Heart left ventricle (tissue), 16 donors: ENCODE measurements around the gene N4BP3. TPM values are rescaled to one million over a fixed set of nuclear protein-coding genes. Genes with fewer than 3 reads are reported as not detected.
"Not testable (repeated sequence)": the region's sequence is repeated elsewhere in the genome, so short reads cannot be mapped to it uniquely, and the experiment has no call there.

Experiments used
- ATAC-seq, 4 donors: fragments of 200-7000 bp; cut with Tn5 transposase; one replicate each; pipeline ENCODE4 v1.9.1; 2020 to 2022; ENCODE audit warnings: moderate library complexity in 4 of 4, mild to moderate bottlenecking in 3 of 4, moderate number of reproducible peaks in 1 of 4
- DNase-seq, 5 donors: peaks; one replicate each; pipeline ENCODE4 v3.0.0-alpha.2; 2020
- H3K27ac ChIP-seq, 12 donors: fragments of 200-600 bp; sonication (generic) in 4 of 12; one replicate each; pipeline versions ENCODE4 v1.5.0 to v1.8.0; 2016 to 2022; ENCODE audit warnings: mild to moderate bottlenecking in 2 of 12
- H3K27me3 ChIP-seq, 9 donors: fragments of 200-600 bp; sonication (generic) in 2 of 9; one replicate each; pipeline versions ENCODE4 v1.5.1 to v1.8.0; 2016 to 2022; ENCODE audit warnings: mild to moderate bottlenecking in 3 of 9
- H3K36me3 ChIP-seq, 9 donors: fragments of 200-600 bp; sonication (generic) in 2 of 9; one replicate each; pipeline versions ENCODE4 v1.5.0 to v1.8.0; 2018 to 2022; ENCODE audit warnings: mild to moderate bottlenecking in 2 of 9
- H3K4me1 ChIP-seq, 12 donors: fragments of 200-600 bp; sonication (generic) in 4 of 12; one replicate each; pipeline versions ENCODE4 v1.5.0 to v1.8.0; 2016 to 2022; ENCODE audit warnings: mild to moderate bottlenecking in 3 of 12
- H3K4me3 ChIP-seq, 12 donors: fragments of 200-600 bp; sonication (generic) in 4 of 12; one replicate each; pipeline versions ENCODE4 v1.5.0 to v1.8.0; 2017 to 2022; ENCODE audit warnings: mild to moderate bottlenecking in 9 of 12, moderate library complexity in 4 of 12
- H3K9me3 ChIP-seq, 12 donors: fragments of 200-600 bp; sonication (generic) in 4 of 12; one replicate each; pipeline versions ENCODE4 v1.5.0 to v1.8.0; 2016 to 2022; ENCODE audit warnings: mild to moderate bottlenecking in 1 of 12
- POLR2A ChIP-seq, 2 donors: fragments of 450-650 bp; IDR thresholded peaks; one replicate each; pipeline ENCODE4 v1.6.1; 2017; ENCODE audit warnings: antibody characterized with exemption in 2 of 2, mild to moderate bottlenecking in 2 of 2, moderate library complexity in 2 of 2
- WGBS, 4 donors: extraction: QIAGEN DNeasy Blood & Tissue Kit in 2 of 4; methylation state at CpG; one replicate each; pipeline versions ENCODE4 v1.1.5 to v1.1.7; 2013 to 2018; 5-methylcytosine and 5-hydroxymethylcytosine counted together
- intact Hi-C, 10 donors: fragments of 100-400 bp; cut with DNase I; formaldehyde crosslinking; loops; one replicate each; pipeline versions ENCODE4 v1.11.1 to v1.14.2; 2022
- polyA plus RNA-seq, 2 donors: library from polyadenylated mRNA; stranded (reverse); fragments of 200-250 nt; gene quantifications; one replicate each; pipeline ENCODE4 v1.2.3, GENCODE V29; 2013
- total RNA-seq, 9 donors: library from RNA; depleted of rRNA in 2 of 9; stranded (reverse); fragments of >200 nt in 2 of 9; fragmentation: NEBNext Ultra II Directional in 3 of 9; extraction: Animal tissue kit (Norgen Biotek cat#: 25700) in 3 of 9; gene quantifications; one replicate each; pipeline versions ENCODE4 v1.1.0 to v1.2.4, GENCODE V29; 2016 to 2023
- TF ChIP-seq, protein P1 (sequence below), 12 donors: fragments of 200-600 bp; sonication (generic) in 4 of 12; IDR thresholded peaks; one replicate each; pipeline versions ENCODE4 v1.5.0 to v1.8.0; 2018 to 2022; ENCODE audit warnings: antibody characterized with exemption in 12 of 12, mild to moderate bottlenecking in 5 of 12
- donor health status: ischemic (EF 13 %, LVEDD 7.1; RV severe dilation, severe dysfunction).
- donor health status: healthy with polysubstance abuse.
- donor health status: DM: no; HTN: yes; CAD: no.
- donor health status: DM: no; HTN: no; CAD: no.
- donor health status: ischemic (EF 25% LVEDD 6.9; RV normal size, moderate dysfunction).
- donor health status: ischemic (EF 25% LVEDD 5.7; RV mildly dilated, moderate dysfunction).
- donor health status: healthy.
- donor health status: DM: yes; HTN: yes; CAD: no.
- donor health status: ischemic (EF 35%, LVEDD 5.7; RV mildly dilated, moderate dysfunction).
- donor health status: nonischemic (EF 11% LVEDD 7.7; RV severe dilation, severe dysfunction).
- donor health status: DM: yes; HTN: yes; CAD: no.
- donor health status: PGD.
- donor health status: ischemic (EF 29% LVEDD 5.4; RV normal size, mild dysfunction).
- donor health status: nonischemic (EF 23%, LVEDD 6.1; RV moderate dilation, normal function).

Gene N4BP3
- total and polyA plus RNA-seq, 11 donors, result 1.9 to 6.6 (median 2.8) TPM

DNA sequence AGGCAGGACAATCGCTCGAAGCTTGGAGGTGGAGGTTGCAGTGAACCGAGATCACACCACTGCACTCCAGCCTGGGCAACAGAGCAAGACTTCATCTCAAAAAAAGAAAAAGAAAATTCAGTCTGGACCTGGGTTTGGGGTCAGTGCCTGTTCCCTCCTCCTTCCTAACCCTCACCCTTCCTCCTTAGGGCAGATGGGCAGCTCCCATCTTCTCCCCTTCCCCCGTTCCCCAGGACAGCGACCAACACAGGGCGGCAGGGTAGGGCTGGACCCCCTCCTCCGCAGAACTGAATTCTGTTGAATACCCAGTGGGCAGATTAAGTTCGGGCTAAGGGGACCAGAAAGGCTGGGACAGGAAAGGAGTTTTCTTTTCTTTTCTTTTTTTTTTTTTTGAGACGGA is 16.0 kb downstream of the N4BP3 start:
- intact Hi-C loops, result no loop called here
- WGBS, 4 donors, result 87 to 93% (median 89%) methylated on average over 9 of the region's 9 CpGs
- H3K4me1 ChIP-seq, result peaks cover 0 to 36% (median 10%) of the 10 kb centered on the region in 12 donors

GRCh38 chr5:178130234-178130575 is 16.9 kb downstream of the N4BP3 start:
- not testable (repeated sequence) for H3K27me3 ChIP-seq, H3K9me3 ChIP-seq, ATAC-seq, DNase-seq
- intact Hi-C loops, result loop anchor here in 2 of 10 donors (2.0 kb wide), 2 partner anchors 17 to 23 kb away; partner anchors contain the start of genes N4BP3 (in 1 of the 2) and NHP2 (in 1 of the 2)
- 8 to 16% (median 11%) methylated on average over 11 of the region's 11 CpGs for WGBS, 4 donors
- peaks cover 0 to 34% (median 10%) of the 10 kb centered on the region in 12 donors for H3K4me1 ChIP-seq
- peak overlapping the region; percentile 59 to 97 (median 92) for H3K4me3 ChIP-seq
- H3K27ac ChIP-seq, result peak overlapping the region; percentile 86 to 98 (median 96)
- peaks cover 0 to 16% (median 5%) of the 10 kb centered on the region in 9 donors for H3K36me3 ChIP-seq

More for the DNA sequence above, 16.0 kb downstream of the N4BP3 start:
- ATAC-seq, result no peak
- Histone ChIP-seq H3K4me3 (no peak overlapping the region), H3K27ac (no peak overlapping the region), H3K9me3 (no peaks in the 10 kb centered on the region), H3K36me3 (peaks cover 0 to 12% (median 4%) of the 10 kb centered on the region in 9 donors), H3K27me3 (no peaks in the 10 kb centered on the region)
- DNase-seq, result no peak
- TF ChIP-seq, protein P1, sequence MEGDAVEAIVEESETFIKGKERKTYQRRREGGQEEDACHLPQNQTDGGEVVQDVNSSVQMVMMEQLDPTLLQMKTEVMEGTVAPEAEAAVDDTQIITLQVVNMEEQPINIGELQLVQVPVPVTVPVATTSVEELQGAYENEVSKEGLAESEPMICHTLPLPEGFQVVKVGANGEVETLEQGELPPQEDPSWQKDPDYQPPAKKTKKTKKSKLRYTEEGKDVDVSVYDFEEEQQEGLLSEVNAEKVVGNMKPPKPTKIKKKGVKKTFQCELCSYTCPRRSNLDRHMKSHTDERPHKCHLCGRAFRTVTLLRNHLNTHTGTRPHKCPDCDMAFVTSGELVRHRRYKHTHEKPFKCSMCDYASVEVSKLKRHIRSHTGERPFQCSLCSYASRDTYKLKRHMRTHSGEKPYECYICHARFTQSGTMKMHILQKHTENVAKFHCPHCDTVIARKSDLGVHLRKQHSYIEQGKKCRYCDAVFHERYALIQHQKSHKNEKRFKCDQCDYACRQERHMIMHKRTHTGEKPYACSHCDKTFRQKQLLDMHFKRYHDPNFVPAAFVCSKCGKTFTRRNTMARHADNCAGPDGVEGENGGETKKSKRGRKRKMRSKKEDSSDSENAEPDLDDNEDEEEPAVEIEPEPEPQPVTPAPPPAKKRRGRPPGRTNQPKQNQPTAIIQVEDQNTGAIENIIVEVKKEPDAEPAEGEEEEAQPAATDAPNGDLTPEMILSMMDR (IDR thresholded peaks at IDR 0.05), result no peak
- no peak for TF ChIP-seq POLR2A (IDR thresholded peaks at IDR 0.05)

- intact Hi-C loops, result loop anchor here in 2 of 10 donors (2.0 kb wide), 2 partner anchors 18 to 22 kb away; partner anchors contain the start of genes N4BP3 (in 1 of the 2) and NHP2 (in 1 of the 2)
- peak within 1 kb of the TSS; percentile 86 to 98 (median 96) for H3K27ac ChIP-seq
- peak within 1 kb of the TSS; percentile 59 to 97 (median 92) for H3K4me3 ChIP-seq
- DNase-seq (peak; percentile 83 to 94 (median 89)), ATAC-seq (peak; percentile 79 to 97 (median 96))
- no peaks in the 10 kb centered on the region for H3K9me3 ChIP-seq
- H3K4me1 ChIP-seq, result peaks cover 0 to 29% (median 10%) of the 10 kb centered on the region in 12 donors
- no peaks in the 10 kb centered on the region for H3K27me3 ChIP-seq
- WGBS, 4 donors, result 0 to 1% (median 0%) methylated on average over 45 to 102 of the region's 102 CpGs
- H3K36me3 ChIP-seq, result peaks cover 0 to 22% (median 11%) of the 10 kb centered on the region in 9 donors
- TF ChIP-seq, protein P1 (IDR thresholded peaks at IDR 0.05), result peak in 1 of 12 donors; percentile 4
- TF ChIP-seq POLR2A (IDR thresholded peaks at IDR 0.05), result peak; percentile 44 to 84
Observed at GRCh38 chr5:178130576-178131445, 17.5 kb downstream of the N4BP3 start, which contains the start of gene RMND5B. Gene RMND5B (plus strand): TSS chr5:178131014. CDS start chr5:178138120, 7,106 bp downstream.

GRCh38 chr5:178131446-178131996 is 18.2 kb downstream of the N4BP3 start:
- H3K27ac ChIP-seq, result peak overlapping the region; percentile 86 to 98 (median 96)
- H3K36me3 ChIP-seq, result peaks cover 0 to 29% (median 18%) of the 10 kb centered on the region in 9 donors
- no peak for DNase-seq
- TF ChIP-seq, protein P1 (IDR thresholded peaks at IDR 0.05), result no peak
- TF ChIP-seq POLR2A (IDR thresholded peaks at IDR 0.05), result no peak
- H3K27me3 ChIP-seq, result no peaks in the 10 kb centered on the region
- intact Hi-C loops, result loop anchor here in 2 of 10 donors (2.0 kb wide), 2 partner anchors 19 to 21 kb away; partner anchors contain the start of genes N4BP3 (in 1 of the 2) and NHP2 (in 1 of the 2)
- WGBS, 4 donors, result 27 to 33% (median 30%) methylated on average over 10 of the region's 10 CpGs
- no peaks in the 10 kb centered on the region for H3K9me3 ChIP-seq
- peaks cover 0 to 23% (median 10%) of the 10 kb centered on the region in 12 donors for H3K4me1 ChIP-seq
- H3K4me3 ChIP-seq, result peak overlapping the region; percentile 59 to 97 (median 92)
- no peak for ATAC-seq
